Measurements from ENCODE around the gene PRR5L. TPM values are rescaled to one million over a fixed set of nuclear protein-coding genes. Genes with fewer than 3 reads are reported as not detected.

PRR5L gene
- total RNA-seq, 6 experiments from 2014 or later, result 19.9 to 27.5 (median 24.9) TPM

- no peaks in the 10 kb centered on the region; the same call in 1 of the 2 replicates for H3K27me3 Mint-ChIP-seq (ENCODE audit: insufficient read depth)
- H3K4me1 Mint-ChIP-seq (ENCODE audit: low read depth), result peaks cover 44% of the 10 kb centered on the region
- H3K36me3 Mint-ChIP-seq (ENCODE audit: low read depth), result peaks cover 13% of the 10 kb centered on the region
- TF ChIP-seq CTCF (IDR thresholded peaks at IDR 0.05), result no peak
- peak overlapping the region; percentile 80 for H3K27ac Mint-ChIP-seq
- no peaks in the 10 kb centered on the region for H3K9me3 Mint-ChIP-seq
- peak overlapping the region; percentile 43 for H3K4me3 Mint-ChIP-seq
- DNase-seq, result no peak
Measured at GRCh38 chr11:36501236-36501635, 205.1 kb downstream of the PRR5L start.

- Mint-ChIP-seq H3K27me3 (ENCODE audit: insufficient read depth) (peaks cover 2% of the 10 kb centered on the region; the same call in 1 of the 2 replicates), H3K27ac (peak overlapping the region; percentile 94), H3K4me1 (ENCODE audit: low read depth) (peaks cover 37% of the 10 kb centered on the region), H3K4me3 (peak overlapping the region; percentile 96), H3K9me3 (no peaks in the 10 kb centered on the region), H3K36me3 (ENCODE audit: low read depth) (peaks cover 11% of the 10 kb centered on the region)
- no peak for TF ChIP-seq CTCF (IDR thresholded peaks at IDR 0.05)
- no peak for DNase-seq
Measured at GRCh38 chr11:36507824-36508489, 211.9 kb downstream of the PRR5L start.

GRCh38 chr11:36508743-36509142 lies 212.7 kb downstream of the PRR5L start:
- H3K4me3 Mint-ChIP-seq, result peak overlapping the region; percentile 96
- H3K4me1 Mint-ChIP-seq (ENCODE audit: low read depth), result peaks cover 37% of the 10 kb centered on the region
- H3K27ac Mint-ChIP-seq, result peak overlapping the region; percentile 94
- H3K9me3 Mint-ChIP-seq, result peaks cover 4% of the 10 kb centered on the region
- peaks cover 11% of the 10 kb centered on the region for H3K36me3 Mint-ChIP-seq (ENCODE audit: low read depth)
- no peak for DNase-seq
- peaks cover 2% of the 10 kb centered on the region; the same call in 1 of the 2 replicates for H3K27me3 Mint-ChIP-seq (ENCODE audit: insufficient read depth)
- no peak for TF ChIP-seq CTCF (IDR thresholded peaks at IDR 0.05)

GRCh38 chr11:36509201-36509639 lies 213.1 kb downstream of the PRR5L start:
- Mint-ChIP-seq H3K27ac (peak overlapping the region; percentile 94), H3K36me3 (ENCODE audit: low read depth) (peaks cover 14% of the 10 kb centered on the region), H3K4me1 (ENCODE audit: low read depth) (peaks cover 37% of the 10 kb centered on the region), H3K27me3 (ENCODE audit: insufficient read depth) (peaks cover 2% of the 10 kb centered on the region; the same call in 1 of the 2 replicates), H3K9me3 (peaks cover 8% of the 10 kb centered on the region), H3K4me3 (peak overlapping the region; percentile 96)
- TF ChIP-seq CTCF (IDR thresholded peaks at IDR 0.05), result no peak
- DNase-seq, result peak; percentile 13

GRCh38 chr11:36509694-36510593 lies 213.9 kb downstream of the PRR5L start, which contains the start of gene TRAF6:
TRAF6 (minus strand) TSS chr11:36510272; CDS start chr11:36501515, 8,757 bp downstream.
- H3K4me3 Mint-ChIP-seq, result peak within 1 kb of the TSS; percentile 96
- peaks cover 16% of the 10 kb centered on the region for H3K9me3 Mint-ChIP-seq
- peaks cover 37% of the 10 kb centered on the region for H3K4me1 Mint-ChIP-seq (ENCODE audit: low read depth)
- H3K27me3 Mint-ChIP-seq (ENCODE audit: insufficient read depth), result peaks cover 2% of the 10 kb centered on the region; the same call in 1 of the 2 replicates
- H3K36me3 Mint-ChIP-seq (ENCODE audit: low read depth), result peaks cover 18% of the 10 kb centered on the region
- peak within 1 kb of the TSS; percentile 94 for H3K27ac Mint-ChIP-seq
- peak; percentile 97 for TF ChIP-seq CTCF (IDR thresholded peaks at IDR 0.05)
- DNase-seq, result peak; percentile 65
